IMR-90 (cell line): ENCODE results near the gene RNF103. TPM values are rescaled to one million over a fixed set of nuclear protein-coding genes. Genes with fewer than 3 reads are reported as not detected.

Experiments used
- ATAC-seq: fragments of 200-7000 bp; cut with Tn5 transposase; 2 replicates; pipeline ENCODE4 v1.9.1; 2020; ENCODE audit warnings: low read depth, mild to moderate bottlenecking, moderate library complexity
- BruUV-seq: library from RNA; stranded (reverse); fragments of 400-500 nt; replicated peaks from 2 replicates; lab custom pipeline; 2021; lab: Mats Ljungman, UMichigan
- CTCF ChIA-PET: fragments of 300-600 bp; formaldehyde crosslinking; extraction: SDS; loops from one replicate; lab custom pipeline; 2021; ENCODE audit warnings: antibody characterized with exemption; lab: Yijun Ruan, JAX
- POLR2A ChIA-PET: fragments of 300-600 bp; sonication (Branson Sonifier 250); formaldehyde crosslinking; loops from one replicate; lab custom pipeline; 2022; ENCODE audit warnings: antibody characterized with exemption; ENCODE audit not compliant: unreplicated experiment; lab: Charles Lee
- DNase-seq: peaks from one replicate; pipeline ENCODE4 v3.0.0; 2013
- H2AFZ ChIP-seq: replicated peaks from 2 replicates; pipeline ENCODE3; 2013; ENCODE audit warnings: low read length, mild to moderate bottlenecking; ENCODE audit not compliant: poor library complexity
- H2AK5ac ChIP-seq: 2 replicates; pipeline ENCODE4 v1.6.1; 2013; ENCODE audit warnings: low read depth, low read length, inconsistent platforms
- H2AK9ac ChIP-seq: replicated peaks from 2 replicates; pipeline ENCODE3; 2013; ENCODE audit warnings: mild to moderate bottlenecking, low read depth, low read length, moderate library complexity; ENCODE audit not compliant: poor library complexity
- H2BK120ac ChIP-seq: 2 replicates; pipeline ENCODE4 v1.6.1; 2013; ENCODE audit warnings: low read depth, low read length, inconsistent platforms
- H2BK15ac ChIP-seq: 3 replicates; pipeline ENCODE4 v1.6.1; 2013; ENCODE audit warnings: low read depth, low read length, inconsistent platforms
- H2BK20ac ChIP-seq: 2 replicates; pipeline ENCODE4 v1.6.1; 2013; ENCODE audit warnings: low read depth, mild to moderate bottlenecking, inconsistent platforms, low read length, moderate library complexity
- H2BK5ac ChIP-seq: 2 replicates; pipeline ENCODE4 v1.6.1; 2013; ENCODE audit warnings: mild to moderate bottlenecking, low read depth, low read length, inconsistent platforms; ENCODE audit not compliant: poor library complexity, severe bottlenecking
- H3K14ac ChIP-seq: replicated peaks from 2 replicates; pipeline ENCODE4 v1.6.1; 2013; ENCODE audit warnings: low read depth, low read length, inconsistent platforms
- H3K18ac ChIP-seq: 2 replicates; pipeline ENCODE4 v1.6.1; 2013; ENCODE audit warnings: low read depth, low read length, control low read depth
- H3K23ac ChIP-seq: 2 replicates; pipeline ENCODE4 v1.6.1; 2013; ENCODE audit warnings: low read depth, low read length, inconsistent platforms
- H3K27ac ChIP-seq: 2 replicates; pipeline ENCODE4 v1.5.1; 2013; ENCODE audit warnings: mild to moderate bottlenecking, control low read depth, low read length; ENCODE audit not compliant: insufficient read depth
- H3K27me3 ChIP-seq: 2 replicates; pipeline ENCODE4 v1.6.1; 2013; ENCODE audit warnings: low read length; ENCODE audit not compliant: control insufficient read depth, insufficient read depth
- H3K36me3 ChIP-seq: 2 replicates; pipeline ENCODE4 v1.6.1; 2013; ENCODE audit warnings: low read length, mixed read lengths; ENCODE audit not compliant: control insufficient read depth, insufficient read depth
- H3K4ac ChIP-seq: 2 replicates; pipeline ENCODE4 v1.6.1; 2013; ENCODE audit warnings: low read depth, low read length, inconsistent platforms
- H3K4me1 ChIP-seq: 2 replicates; pipeline ENCODE4 v1.6.1; 2013; ENCODE audit warnings: low read length, mixed read lengths; ENCODE audit not compliant: control insufficient read depth, insufficient read depth
- H3K4me2 ChIP-seq: 2 replicates; pipeline ENCODE4 v1.6.1; 2013; ENCODE audit warnings: low read depth, mild to moderate bottlenecking, control low read depth, low read length, moderate library complexity
- H3K4me3 ChIP-seq: 2 replicates; pipeline ENCODE4 v1.5.1; 2013; ENCODE audit warnings: low read depth, mild to moderate bottlenecking, control low read depth, low read length, moderate library complexity; ENCODE audit not compliant: insufficient read depth
- H3K56ac ChIP-seq: 2 replicates; pipeline ENCODE4 v1.6.1; 2013; ENCODE audit warnings: low read length, inconsistent platforms; ENCODE audit not compliant: insufficient read depth; ENCODE audit errors: extremely low read depth
- H3K79me1 ChIP-seq, 2 experiments: 2 replicates each; pipeline ENCODE4 v1.6.1; 2013; ENCODE audit warnings: low read length in 2 of 2, inconsistent platforms in 1 of 2, low read depth in 1 of 2
- H3K9ac ChIP-seq: 2 replicates; pipeline ENCODE4 v1.6.1; 2013; ENCODE audit warnings: low read depth, low read length, control low read depth
- H3K9me1 ChIP-seq: 2 replicates; pipeline ENCODE4 v1.6.1; 2013; ENCODE audit warnings: low read length, inconsistent platforms; ENCODE audit not compliant: insufficient read depth
- H3K9me3 ChIP-seq: 2 replicates; pipeline ENCODE4 v1.6.1; 2013; ENCODE audit warnings: low read length; ENCODE audit not compliant: control insufficient read depth, insufficient read depth
- H4K20me1 ChIP-seq: 2 replicates; pipeline ENCODE4 v1.6.1; 2013; ENCODE audit warnings: low read length, inconsistent platforms; ENCODE audit not compliant: insufficient read depth
- H4K5ac ChIP-seq: 2 replicates; pipeline ENCODE4 v1.6.1; 2013; ENCODE audit warnings: mild to moderate bottlenecking, low read depth, low read length, control low read depth
- H4K8ac ChIP-seq, 2 experiments: 2 replicates each; pipeline ENCODE4 v1.6.1; 2013; ENCODE audit warnings: low read depth in 2 of 2, low read length in 2 of 2, control low read depth in 1 of 2, inconsistent platforms in 1 of 2
- H4K91ac ChIP-seq: 2 replicates; pipeline ENCODE4 v1.6.1; 2013; ENCODE audit warnings: low read depth, low read length, inconsistent platforms; ENCODE audit not compliant: insufficient read depth
- BHLHE40 ChIP-seq: fragments of 150-350 bp; IDR thresholded peaks from 2 replicates; pipeline ENCODE4 v1.6.1; 2016; ENCODE audit warnings: mild to moderate bottlenecking, low read depth, low read length
- CEBPB ChIP-seq: IDR thresholded peaks from 2 replicates; pipeline ENCODE4 v1.6.1; 2012; ENCODE audit warnings: low read depth, low read length, improper control_type of control experiment
- CHD1 ChIP-seq: IDR thresholded peaks from 2 replicates; pipeline ENCODE4 v1.6.1; 2012; ENCODE audit warnings: low read depth, low read length, improper control_type of control experiment
- FOS ChIP-seq: fragments of 150-350 bp; IDR thresholded peaks from 2 replicates; pipeline ENCODE4 v1.6.1; 2016; ENCODE audit warnings: low read depth, low read length
- MAFK ChIP-seq: IDR thresholded peaks from 2 replicates; pipeline ENCODE4 v1.6.1; 2012; ENCODE audit warnings: low read depth, low read length, improper control_type of control experiment
- MAZ ChIP-seq: IDR thresholded peaks from 2 replicates; pipeline ENCODE4 v1.6.1; 2012; ENCODE audit warnings: low read depth, mild to moderate bottlenecking, low read length, improper control_type of control experiment, moderate library complexity, borderline replicate concordance
- MXI1 ChIP-seq: IDR thresholded peaks from 2 replicates; pipeline ENCODE4 v1.6.1; 2012; ENCODE audit warnings: low read depth, mild to moderate bottlenecking, low read length, moderate library complexity, borderline replicate concordance
- NFE2L2 ChIP-seq: fragments of 150-350 bp; IDR thresholded peaks from 2 replicates; pipeline ENCODE4 v1.6.1; 2016; ENCODE audit warnings: low read depth, mild to moderate bottlenecking, low read length
- POLR2A ChIP-seq: IDR thresholded peaks from 2 replicates; pipeline ENCODE4 v1.6.1; 2012; ENCODE audit warnings: mild to moderate bottlenecking, low read depth, low read length
- RAD21 ChIP-seq: IDR thresholded peaks from 2 replicates; pipeline ENCODE4 v1.6.1; 2012; ENCODE audit warnings: low read length, improper control_type of control experiment
- RCOR1 ChIP-seq: IDR thresholded peaks from 2 replicates; pipeline ENCODE4 v1.6.1; 2012; ENCODE audit warnings: mild to moderate bottlenecking, low read length, improper control_type of control experiment; ENCODE audit not compliant: insufficient replicate concordance
- RFX5 ChIP-seq: IDR thresholded peaks from 2 replicates; pipeline ENCODE4 v1.8.0; 2012; ENCODE audit warnings: low read depth, mild to moderate bottlenecking, low read length, moderate library complexity
- SMC3 ChIP-seq: fragments of 150-350 bp; IDR thresholded peaks from 2 replicates; pipeline ENCODE4 v1.6.1; 2016; ENCODE audit warnings: low read depth, mild to moderate bottlenecking, antibody characterized with exemption, low read length, moderate library complexity
- whole genome bisulfite sequencing, 2 experiments: methylation state at CpG; one replicate each; pipeline versions ENCODE4 v1.1.5 to v1.1.7; 2013; ENCODE audit warnings: missing lambda C conversion rate in 2 of 2; ENCODE audit not compliant: insufficient read length in 1 of 2; ENCODE audit errors: extremely low coverage in 2 of 2; 5-methylcytosine and 5-hydroxymethylcytosine counted together
- dilution Hi-C: fragments of 300-500 bp; cut with HindIII; formaldehyde crosslinking; loops from one replicate; pipeline ENCODE4 v1.14.3; 2018; ENCODE audit warnings: low sequenced_read_pairs; ENCODE audit not compliant: unreplicated experiment
- in situ Hi-C: fragments of 300-500 bp; cut with MboI; formaldehyde crosslinking; loops from 3 replicates; pipeline ENCODE4 v1.14.3; 2019; ENCODE audit warnings: low sequenced_read_pairs, inconsistent platforms, mixed read lengths
- intact Hi-C: fragments of 100-400 bp; cut with micrococcal nuclease; formaldehyde crosslinking; loops from 2 replicates; pipeline ENCODE4 v1.10.0; 2022
- polyA plus RNA-seq, 3 experiments: library from polyadenylated mRNA; depleted of rRNA; stranded (reverse); fragments of >200 nt; gene quantifications; 2 replicates each; pipeline ENCODE4 v1.2.3, GENCODE V29; 2012; ENCODE audit warnings: low replicate concordance in 1 of 3
- total RNA-seq: library from RNA; depleted of rRNA; stranded (reverse); fragments of >200 nt; gene quantifications from 2 replicates; pipeline ENCODE4 v1.2.3, GENCODE V29; 2012
- TF ChIP-seq, protein P1 (sequence below): fragments of 150-350 bp; IDR thresholded peaks from 2 replicates; pipeline ENCODE4 v1.6.1; 2017; ENCODE audit warnings: mild to moderate bottlenecking, antibody characterized with exemption, low read length, low read depth
- TF ChIP-seq, protein P2 (sequence below): conservative IDR thresholded peaks from 2 replicates; pipeline ENCODE4 v1.5.1; 2012; ENCODE audit warnings: mild to moderate bottlenecking, low read depth, low read length, improper control_type of control experiment
- TF ChIP-seq, protein P3 (sequence below): fragments of 150-350 bp; IDR thresholded peaks from 2 replicates; pipeline ENCODE4 v1.6.1; 2016; ENCODE audit warnings: low read depth, mild to moderate bottlenecking, low read length, moderate library complexity, borderline replicate concordance

The RNF103 gene
- total and polyA plus RNA-seq, 2 of the 4 experiments (the other 2 are of a cell fraction), result 5.6 to 7.2 TPM

- ATAC-seq, result no peak
- POLR2A ChIA-PET, result no interaction called here
- dilution Hi-C loops, result no loop called here
These were observed 67.2 kb downstream of the RNF103 start for GRCh38 chr2:86556508-86556907.

More at GRCh38 chr2:86556508-86556907, 67.2 kb downstream of the RNF103 start:
- no peaks in the 10 kb centered on the region for H3K36me3 ChIP-seq
- H3K27ac ChIP-seq, result no peak overlapping the region
- intact Hi-C loops, result no loop called here
- H2BK20ac ChIP-seq, result no peak overlapping the region
- no peak overlapping the region for H2BK15ac ChIP-seq
- no peak for DNase-seq
- peaks cover 22 to 49% of the 10 kb centered on the region in 2 experiments; a peak in 3 of 4 replicates for H3K79me1 ChIP-seq
- no peak overlapping the region for H3K56ac ChIP-seq
- H2BK120ac ChIP-seq, result no peak overlapping the region
- H3K14ac ChIP-seq, result no peak overlapping the region
- TF ChIP-seq POLR2A (no peak), BHLHE40 (no peak), FOS (no peak), SMC3 (no peak), NFE2L2 (no peak), RCOR1 (no peak), MXI1 (no peak), RFX5 (no peak), MAFK (no peak), RAD21 (no peak), CEBPB (no peak), CHD1 (no peak), MAZ (no peak)
- TF ChIP-seq, protein P1, sequence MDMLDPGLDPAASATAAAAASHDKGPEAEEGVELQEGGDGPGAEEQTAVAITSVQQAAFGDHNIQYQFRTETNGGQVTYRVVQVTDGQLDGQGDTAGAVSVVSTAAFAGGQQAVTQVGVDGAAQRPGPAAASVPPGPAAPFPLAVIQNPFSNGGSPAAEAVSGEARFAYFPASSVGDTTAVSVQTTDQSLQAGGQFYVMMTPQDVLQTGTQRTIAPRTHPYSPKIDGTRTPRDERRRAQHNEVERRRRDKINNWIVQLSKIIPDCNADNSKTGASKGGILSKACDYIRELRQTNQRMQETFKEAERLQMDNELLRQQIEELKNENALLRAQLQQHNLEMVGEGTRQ, result no peak
- TF ChIP-seq, protein P2, sequence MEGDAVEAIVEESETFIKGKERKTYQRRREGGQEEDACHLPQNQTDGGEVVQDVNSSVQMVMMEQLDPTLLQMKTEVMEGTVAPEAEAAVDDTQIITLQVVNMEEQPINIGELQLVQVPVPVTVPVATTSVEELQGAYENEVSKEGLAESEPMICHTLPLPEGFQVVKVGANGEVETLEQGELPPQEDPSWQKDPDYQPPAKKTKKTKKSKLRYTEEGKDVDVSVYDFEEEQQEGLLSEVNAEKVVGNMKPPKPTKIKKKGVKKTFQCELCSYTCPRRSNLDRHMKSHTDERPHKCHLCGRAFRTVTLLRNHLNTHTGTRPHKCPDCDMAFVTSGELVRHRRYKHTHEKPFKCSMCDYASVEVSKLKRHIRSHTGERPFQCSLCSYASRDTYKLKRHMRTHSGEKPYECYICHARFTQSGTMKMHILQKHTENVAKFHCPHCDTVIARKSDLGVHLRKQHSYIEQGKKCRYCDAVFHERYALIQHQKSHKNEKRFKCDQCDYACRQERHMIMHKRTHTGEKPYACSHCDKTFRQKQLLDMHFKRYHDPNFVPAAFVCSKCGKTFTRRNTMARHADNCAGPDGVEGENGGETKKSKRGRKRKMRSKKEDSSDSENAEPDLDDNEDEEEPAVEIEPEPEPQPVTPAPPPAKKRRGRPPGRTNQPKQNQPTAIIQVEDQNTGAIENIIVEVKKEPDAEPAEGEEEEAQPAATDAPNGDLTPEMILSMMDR, result no peak
- TF ChIP-seq, protein P3, sequence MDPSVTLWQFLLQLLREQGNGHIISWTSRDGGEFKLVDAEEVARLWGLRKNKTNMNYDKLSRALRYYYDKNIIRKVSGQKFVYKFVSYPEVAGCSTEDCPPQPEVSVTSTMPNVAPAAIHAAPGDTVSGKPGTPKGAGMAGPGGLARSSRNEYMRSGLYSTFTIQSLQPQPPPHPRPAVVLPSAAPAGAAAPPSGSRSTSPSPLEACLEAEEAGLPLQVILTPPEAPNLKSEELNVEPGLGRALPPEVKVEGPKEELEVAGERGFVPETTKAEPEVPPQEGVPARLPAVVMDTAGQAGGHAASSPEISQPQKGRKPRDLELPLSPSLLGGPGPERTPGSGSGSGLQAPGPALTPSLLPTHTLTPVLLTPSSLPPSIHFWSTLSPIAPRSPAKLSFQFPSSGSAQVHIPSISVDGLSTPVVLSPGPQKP, result no peak
- H3K4me3 ChIP-seq, result no peak overlapping the region
- H3K4ac ChIP-seq, result no peak overlapping the region
- H3K9me3 ChIP-seq, result no peaks in the 10 kb centered on the region
- H4K91ac ChIP-seq, result no peak overlapping the region
- H2BK5ac ChIP-seq, result no peak overlapping the region
- no TSS peak for BruUV-seq
- no peak overlapping the region for H2AK5ac ChIP-seq
- H3K4me1 ChIP-seq, result no peaks in the 10 kb centered on the region
- H2AK9ac ChIP-seq, result no peak overlapping the region
- no peak overlapping the region for H2AFZ ChIP-seq
- H3K23ac ChIP-seq, result no peak overlapping the region
- H3K9ac ChIP-seq, result no peak overlapping the region
- WGBS, 2 experiments, result 79% methylated on average over 6 of the region's 16 CpGs; no CpG with 5 or more reads in 1 of the 2 experiments
- in situ Hi-C loops, result no loop called here
- no peaks in the 10 kb centered on the region for H3K9me1 ChIP-seq
- no peaks in the 10 kb centered on the region; the same call in 1 of the 2 replicates for H4K20me1 ChIP-seq
- CTCF ChIA-PET, result no interaction called here
- no peak overlapping the region for H4K8ac ChIP-seq
- no peak overlapping the region for H4K5ac ChIP-seq
- no peaks in the 10 kb centered on the region for H3K27me3 ChIP-seq
- H3K18ac ChIP-seq, result no peak overlapping the region
- no peak overlapping the region for H3K4me2 ChIP-seq
